GM19023 (cell line): Measurements from ENCODE around the gene PCP4.
"Not testable (repeated sequence)": the region's sequence is repeated elsewhere in the genome, so short reads cannot be mapped to it uniquely, and the experiment has no call there.

Source experiments
- ATAC-seq: cut with Tn5 transposase; IDR thresholded peaks from one replicate; pipeline ENCODE4 v1.9.1; 2021; ENCODE audit warnings: mild to moderate bottlenecking, moderate library complexity; ENCODE audit not compliant: unreplicated experiment

PCP4 gene

DNA sequence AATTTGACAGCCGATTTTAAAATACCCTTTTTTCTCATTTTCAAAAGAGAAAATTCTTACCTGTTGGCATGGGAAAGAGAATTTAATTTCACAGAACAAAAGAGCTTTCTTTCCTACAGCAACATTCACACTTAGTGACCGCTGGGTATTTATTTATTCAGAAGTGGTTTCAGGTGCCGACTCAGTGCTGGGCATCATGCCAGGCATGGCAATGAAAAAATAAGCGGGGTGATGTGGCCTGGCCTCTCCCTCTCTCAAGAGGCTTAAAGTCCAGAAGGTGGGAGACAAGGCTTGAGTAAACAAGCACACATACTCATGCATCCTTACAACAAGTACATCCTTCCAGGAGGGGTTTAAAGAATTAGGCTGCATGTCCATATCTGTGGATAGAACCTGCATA is 4.1 kb upstream of the PCP4 start:
- no peak for ATAC-seq

DNA sequence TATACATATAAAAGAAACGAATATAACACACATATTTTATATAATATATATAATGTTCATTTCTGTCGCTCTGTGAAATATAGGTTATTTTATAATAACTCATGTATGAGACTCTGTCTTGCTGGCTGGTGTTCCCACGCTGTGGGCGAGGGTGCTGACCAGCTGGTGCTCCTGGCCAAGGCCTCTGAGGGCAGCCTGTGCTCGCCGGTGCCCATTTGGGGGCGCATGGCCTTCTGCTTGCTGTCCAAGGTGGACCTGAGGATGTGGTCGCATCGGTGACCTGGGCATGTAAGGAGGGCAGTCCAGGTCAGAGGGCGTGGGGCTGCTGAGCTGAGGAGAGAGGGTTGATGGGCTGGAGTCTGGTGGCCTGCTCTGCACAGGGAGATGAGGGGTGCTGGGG is 1.1 kb upstream of the PCP4 start:
- ATAC-seq: no peak

DNA sequence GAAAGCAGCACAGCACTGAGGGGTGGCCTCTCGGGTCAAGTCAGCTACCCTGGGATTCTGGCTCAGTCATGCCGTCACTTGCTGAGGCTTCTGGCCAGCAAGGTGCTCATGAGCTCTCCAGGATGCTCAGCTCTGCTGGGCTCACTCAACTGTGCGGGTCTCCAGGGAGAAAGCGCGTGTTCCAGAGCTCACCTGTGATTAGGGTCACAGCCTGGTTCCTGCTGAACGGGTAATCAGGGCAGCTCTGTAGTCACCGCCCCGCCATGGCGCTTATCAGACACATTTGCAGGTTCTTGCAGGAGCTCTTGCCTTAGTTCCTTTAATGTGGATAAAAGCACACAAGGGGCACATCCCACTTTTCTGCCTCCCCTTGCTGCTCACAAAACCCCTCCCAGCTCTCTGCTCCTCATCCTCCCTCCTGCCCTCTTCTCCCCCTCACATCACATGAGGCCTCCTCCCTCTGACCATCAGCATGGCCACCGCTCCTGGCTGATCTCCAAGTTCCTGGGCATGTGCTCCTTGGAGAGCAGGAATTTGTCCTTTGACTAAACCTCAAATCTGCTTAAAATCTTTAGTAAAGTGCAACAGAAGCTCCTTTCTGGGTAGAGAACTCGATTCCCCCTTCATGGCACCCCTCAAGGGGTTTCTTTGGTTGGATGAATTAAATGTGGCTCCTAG is 2.0 kb downstream of the PCP4 start:
- no peak for ATAC-seq

DNA sequence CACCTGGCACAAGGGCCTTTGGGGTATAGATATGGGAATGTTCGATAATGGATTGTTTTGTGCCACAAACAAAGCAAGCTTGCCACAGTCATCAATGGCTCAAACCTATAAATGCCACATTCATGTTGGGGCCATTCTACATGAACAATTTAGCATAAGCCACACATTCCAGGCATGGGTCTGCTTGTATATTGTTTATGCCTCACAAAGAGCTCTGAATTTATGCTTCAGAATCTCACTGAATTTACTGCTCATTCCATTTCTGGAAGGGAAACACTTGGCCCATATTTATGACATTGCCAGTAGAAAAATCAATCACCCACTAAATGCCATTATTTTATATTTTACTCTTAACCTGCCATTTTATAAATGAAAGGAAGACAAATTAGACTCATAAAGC is 6.4 kb downstream of the PCP4 start:
- ATAC-seq: no peak

DNA sequence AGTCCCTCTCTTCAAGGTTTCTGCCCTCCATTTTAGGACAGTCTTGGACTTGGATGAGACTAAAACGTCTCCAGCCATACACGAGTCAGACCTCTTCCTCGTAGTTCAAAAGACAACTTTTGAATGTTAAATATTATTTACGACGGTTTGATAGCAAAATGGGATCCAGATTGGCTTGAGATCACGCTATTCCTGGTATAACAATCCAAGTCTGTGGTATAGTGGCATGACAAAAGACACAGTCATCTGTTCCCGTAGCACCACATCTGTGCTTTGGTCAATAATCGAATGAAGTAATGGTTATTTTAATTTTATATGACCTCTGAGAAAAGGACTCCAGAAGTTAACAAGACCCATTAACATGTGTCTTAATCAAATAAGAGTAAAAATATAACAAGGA is 7.0 kb downstream of the PCP4 start:
- no peak for ATAC-seq

DNA sequence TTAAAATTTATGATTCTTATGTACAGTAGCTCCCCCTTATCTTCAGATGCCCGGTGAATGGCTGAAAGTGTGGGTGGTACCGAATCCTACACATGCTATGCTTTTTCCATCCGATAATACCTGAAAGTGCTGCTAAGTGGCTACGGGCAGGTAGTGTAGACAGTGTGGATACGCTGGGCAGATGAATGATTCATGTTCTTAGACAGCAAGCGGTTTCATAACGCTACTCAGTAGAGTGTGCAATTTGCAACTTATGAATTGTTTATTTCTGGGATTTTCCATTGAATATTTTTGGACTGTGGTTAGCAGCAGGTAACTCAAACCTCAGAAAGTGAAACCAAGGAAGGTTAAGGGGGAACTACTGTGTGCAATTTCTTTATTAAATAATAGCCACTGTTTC is 7.5 kb downstream of the PCP4 start:
- ATAC-seq: no peak

DNA sequence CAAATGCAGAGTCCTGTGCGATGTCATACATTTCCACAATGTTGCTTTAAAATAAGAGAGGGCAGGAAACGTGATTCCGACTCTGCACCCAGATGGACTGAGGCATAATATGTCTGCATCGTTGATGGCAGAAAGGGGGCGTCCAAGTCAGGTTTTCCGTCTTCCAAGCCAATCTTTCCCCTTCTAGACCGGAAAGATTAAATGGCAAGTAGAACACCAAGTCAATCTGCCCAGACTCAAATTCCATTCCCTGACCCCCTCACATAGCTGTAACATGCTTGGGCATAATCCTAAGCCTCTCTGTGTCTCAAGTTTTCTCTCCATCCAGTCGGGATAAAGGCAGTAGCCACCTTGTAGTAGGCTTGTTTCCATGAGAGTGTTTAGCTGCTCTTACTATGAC is 14.4 kb downstream of the PCP4 start:
- ATAC-seq: no peak

DNA sequence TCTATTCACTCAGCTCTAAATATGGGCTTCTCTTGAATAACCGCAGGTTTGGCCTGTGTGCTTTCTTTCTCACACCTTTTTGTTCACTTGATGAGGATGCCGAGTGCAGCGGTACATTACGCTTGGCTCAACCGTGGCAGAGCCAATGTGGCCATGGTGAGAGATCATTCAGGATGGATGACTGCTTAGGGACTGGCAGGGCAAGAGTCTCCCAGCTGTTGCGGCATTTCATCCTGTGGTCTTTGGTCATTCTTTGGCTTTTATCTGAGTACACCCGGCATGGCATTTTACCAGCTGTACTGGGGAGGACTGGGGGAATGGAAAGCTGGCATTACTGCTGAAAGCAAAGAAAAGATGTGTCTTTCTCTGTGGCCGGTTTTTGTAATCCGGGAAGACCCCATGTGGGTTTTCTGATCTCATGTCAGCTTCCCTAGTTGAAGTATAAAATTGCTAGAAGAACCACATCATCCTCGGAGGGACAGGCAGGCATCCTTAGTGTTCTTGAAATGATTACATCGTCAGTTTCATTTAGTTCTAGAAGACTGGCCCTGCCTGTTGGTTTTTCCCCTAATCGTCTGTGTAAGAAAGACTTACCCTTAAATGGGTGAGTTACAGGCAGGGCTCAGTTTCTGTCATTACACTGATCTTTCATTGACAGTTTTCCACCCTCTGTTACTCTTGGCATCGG is 15.1 kb downstream of the PCP4 start:
- no peak for ATAC-seq

DNA sequence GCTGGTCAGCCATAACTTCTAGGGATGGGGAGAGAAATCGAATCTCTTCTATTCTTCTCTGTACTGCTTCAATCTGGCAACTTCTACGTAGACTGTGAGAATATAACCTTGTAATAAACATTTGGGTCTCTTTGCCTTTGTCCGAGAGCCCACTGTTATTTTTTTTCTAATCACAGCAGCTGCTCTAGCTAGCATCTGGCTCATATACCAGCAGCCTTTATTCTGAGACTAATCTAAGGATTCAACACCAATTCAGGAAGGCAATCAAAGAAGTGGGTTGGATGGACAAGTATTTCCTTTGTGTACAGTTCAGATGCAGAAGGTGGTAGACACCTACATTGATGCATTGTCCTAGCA is 15.6 kb downstream of the PCP4 start:
- ATAC-seq: no peak

DNA sequence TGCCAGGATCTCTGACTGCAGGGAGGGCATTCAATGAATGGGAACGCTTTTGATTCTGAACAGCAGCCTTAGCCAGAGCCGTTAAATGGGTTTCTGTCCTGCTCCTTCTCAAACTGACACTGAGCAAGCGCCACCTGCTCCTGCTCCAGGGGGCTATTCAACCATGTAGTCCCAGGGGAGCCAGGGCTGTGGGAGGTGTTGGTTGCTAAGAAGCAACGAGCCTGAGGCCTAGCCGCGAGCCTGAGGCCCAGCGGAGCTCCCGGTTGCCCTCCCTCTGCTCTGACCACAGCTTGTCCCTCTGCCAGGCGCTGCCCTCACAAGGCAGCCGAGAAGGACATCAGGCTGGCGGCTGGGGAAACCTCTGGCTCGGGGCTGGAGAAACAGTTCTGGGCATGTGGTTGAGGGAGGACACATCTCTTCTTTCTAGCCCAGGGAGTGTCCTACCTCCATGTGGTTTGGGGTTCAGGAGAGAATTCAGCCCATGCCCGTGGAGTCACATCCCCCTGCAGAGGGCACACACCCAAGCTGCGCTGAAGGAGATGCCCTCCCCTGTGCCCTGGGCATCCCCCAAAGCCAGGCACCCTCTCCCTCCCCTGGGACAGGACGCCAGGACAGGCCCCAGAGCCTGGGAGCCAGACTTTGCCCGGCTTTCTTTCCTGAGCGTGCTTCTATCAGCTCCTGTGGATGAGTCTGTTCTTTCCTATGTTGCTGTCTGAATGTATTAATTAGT is 18.0 kb downstream of the PCP4 start:
- ATAC-seq: no peak

DNA sequence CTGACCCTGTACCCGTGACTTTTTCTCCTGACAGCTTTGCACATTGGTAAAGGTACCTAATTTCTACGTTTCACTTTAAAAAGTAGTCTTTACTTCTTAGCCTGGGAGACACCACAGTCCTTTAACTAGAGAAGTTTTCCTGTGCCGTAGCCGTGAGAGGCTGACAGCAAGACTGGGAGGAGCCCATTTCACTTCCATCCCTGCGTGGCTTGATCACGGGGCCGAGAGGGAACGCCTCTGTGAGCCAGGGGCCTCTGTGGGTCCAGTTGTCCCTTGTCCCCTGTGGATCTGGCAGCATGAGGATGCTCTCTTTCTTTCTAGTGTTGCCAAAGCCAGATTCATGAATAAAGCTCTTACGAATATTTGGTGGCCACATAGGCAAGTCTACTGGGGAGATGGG is 21.6 kb downstream of the PCP4 start:
- ATAC-seq: no peak

DNA sequence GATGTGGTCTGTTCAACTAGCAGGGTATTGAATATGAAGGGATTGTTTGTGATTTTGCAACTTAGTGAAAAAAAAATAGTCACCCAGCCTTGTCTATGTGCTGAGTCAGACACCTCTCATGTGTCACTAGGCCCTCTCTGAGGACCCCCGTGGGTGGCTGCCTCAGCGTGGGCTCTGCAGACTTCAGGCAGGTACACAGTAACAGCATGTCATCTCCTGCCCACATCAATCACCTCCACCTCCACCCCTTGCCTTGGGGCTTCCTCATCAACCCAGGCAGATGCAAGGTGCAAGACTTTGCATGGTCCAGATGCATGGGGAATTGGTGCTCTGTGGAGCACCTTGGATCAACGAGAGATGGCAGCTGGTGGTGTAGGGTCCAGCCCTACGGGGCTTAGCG is 23.9 kb downstream of the PCP4 start:
- no peak for ATAC-seq

DNA sequence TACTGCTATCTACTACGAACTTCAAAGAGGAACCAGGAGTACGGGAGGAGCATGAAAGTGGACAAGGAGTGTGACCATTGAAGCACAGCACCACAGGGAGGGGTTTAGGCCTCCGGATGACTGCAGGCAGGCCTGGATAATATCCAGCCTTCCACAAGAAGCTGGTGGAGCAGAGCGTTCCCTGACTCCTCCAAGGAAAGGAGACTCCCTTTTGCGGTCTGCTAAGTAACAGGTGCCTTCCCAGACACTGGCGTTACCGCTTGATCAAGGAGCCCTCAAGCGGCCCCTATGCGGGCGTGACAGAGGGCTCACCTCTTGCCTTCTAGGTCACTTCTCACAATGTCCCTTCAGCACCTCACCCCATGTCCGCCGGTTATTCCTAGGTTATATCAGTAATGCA is 24.6 kb downstream of the PCP4 start:
- not testable (repeated sequence) for ATAC-seq

DNA sequence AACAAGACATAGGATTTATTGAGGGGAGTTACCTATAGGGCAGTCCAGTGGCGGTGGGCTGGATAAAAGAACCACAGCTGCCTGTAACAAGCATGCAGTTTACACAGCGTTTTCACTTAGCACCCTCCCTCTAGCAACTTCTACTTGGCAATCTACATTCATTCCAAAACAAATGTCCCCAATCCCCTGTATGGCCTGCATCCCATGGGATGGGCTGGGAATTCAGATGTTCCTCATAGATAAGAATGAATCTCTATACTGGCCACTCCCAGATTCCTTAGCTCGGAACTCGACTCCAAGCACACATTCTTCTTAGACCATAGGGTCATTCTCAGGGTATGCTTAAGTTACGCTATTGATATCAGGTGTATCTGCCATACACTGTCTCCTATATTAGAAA is 33.3 kb downstream of the PCP4 start:
- no peak for ATAC-seq

DNA sequence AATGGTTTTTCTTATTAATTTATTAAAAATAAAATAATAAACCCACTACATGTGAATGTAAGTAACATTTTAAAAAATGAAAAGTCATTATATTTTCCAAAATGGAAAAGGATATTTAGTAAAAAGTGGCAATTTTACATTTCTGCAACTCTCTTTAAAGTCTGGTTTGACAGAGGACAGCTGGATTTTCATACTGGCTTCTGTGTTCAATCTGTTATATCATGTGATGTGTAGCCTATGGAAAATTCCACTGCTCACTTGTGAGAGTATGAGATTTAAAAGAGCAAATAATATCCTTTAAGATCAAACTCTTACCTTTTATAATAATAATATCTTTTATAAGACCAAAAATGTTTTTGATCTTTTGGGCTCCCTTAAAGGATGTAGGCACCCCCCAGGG is 33.7 kb downstream of the PCP4 start:
- ATAC-seq: no peak

DNA sequence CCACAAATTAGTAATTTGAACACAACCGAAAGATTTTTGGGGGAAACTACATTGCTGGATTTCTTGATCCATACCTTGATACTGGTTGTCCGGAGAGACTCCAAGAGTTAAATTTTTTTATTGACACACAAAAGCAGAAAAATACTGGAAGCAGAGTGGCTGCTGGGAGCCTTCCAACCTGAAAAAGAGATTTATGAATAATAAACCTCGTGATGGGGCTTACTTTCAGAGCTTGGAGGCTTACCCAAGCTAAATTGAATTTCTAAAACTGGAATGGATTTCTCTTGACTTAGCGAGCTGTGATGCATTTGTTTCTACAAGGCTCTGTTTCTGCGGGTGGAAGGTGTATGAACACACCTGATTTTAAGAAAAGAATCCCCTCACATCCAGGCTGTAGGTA is 35.7 kb downstream of the PCP4 start:
- ATAC-seq: no peak

DNA sequence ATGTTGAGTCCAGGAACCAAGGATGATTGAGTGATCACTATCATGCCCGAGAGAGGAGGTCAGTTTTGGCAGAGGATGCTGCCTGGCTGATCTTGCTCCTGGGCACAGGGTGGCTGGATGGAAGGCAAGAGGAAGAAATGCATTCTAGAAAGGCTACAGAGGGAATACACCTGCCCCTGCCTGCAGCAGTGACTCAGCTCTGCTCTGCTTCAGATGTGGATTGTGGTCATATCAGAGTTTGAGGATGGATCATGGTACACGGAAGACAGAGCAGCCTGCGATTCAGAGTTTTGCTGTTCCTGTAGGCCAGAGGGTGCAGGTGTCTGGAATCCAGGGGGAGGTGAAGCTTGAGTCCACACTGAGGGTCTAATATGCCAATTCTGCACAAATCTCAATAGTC is 37.2 kb downstream of the PCP4 start:
- ATAC-seq: no peak

DNA sequence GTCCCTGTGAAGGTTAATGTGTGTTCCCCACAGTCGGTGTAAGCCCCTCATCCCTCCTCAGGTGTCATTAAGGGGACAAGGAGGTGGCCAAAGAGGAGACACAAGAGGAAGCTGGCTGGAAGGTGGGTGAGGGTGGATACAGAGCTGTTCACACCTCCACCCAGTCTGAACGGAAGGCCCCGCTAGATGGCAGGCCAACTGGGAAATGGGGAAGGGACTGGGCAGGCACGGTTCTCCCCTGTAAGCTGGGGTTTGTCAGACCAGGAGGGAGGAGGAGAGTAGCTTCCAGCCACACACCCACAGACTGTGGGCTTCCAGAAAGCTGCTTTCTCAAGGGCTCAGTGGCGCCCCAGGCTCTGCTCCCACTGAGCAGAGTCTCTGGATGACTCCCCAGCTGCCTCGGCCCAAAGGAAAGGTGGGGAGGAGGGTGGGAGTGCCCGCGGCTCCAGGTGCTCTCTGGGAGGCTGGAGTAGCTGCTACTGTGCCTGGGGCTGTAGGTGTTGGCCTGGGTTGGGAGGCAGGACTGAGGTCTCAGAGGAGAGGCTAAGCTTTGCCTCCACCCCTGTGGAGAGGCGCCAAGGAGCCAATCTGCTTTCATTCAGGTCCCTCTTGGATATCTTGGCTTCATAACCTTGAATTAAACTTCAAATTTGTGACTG is 41.2 kb downstream of the PCP4 start:
- ATAC-seq: no peak

DNA sequence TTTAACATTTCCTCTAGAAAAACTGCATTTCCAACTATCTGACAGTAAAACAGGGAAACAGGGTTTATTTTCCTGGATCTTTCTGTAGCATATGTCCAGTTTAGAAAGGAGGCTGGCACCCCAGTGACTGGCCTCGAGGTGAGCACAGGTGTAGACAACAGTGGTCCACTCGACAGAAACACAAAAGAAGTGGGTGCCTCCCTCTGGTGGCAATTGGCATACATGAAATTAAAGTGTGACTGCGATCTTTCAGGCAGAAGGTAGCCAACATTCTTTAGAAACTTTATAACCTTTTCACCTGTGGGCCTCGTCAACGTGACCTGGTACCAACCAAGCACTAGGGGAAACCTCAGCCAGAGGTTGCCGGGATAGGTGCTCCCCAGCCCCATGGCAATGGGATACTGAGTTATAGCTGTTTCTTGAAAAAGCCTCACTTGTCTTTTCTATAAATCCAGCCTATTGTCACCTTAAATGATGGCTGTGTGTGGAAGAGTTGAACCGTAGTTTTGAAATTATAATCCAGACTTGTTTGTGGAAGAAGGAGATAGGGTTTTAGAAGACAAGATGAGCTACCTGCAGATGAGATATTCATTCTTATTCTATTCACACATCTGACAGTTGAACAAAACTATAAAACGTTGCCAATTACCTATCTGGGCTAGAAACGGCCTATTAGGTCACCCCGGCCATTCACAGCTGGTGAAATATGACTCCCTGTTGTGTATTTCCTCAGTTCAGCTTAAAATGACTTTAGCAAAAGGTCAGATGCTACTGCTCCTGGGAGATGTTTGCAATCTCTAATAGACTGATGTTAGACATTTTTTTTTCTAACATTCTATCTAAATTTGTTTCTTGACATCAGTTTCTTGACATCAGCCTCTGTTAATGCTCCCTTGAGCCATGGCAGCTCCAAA is 44.3 kb downstream of the PCP4 start:
- no peak for ATAC-seq

DNA sequence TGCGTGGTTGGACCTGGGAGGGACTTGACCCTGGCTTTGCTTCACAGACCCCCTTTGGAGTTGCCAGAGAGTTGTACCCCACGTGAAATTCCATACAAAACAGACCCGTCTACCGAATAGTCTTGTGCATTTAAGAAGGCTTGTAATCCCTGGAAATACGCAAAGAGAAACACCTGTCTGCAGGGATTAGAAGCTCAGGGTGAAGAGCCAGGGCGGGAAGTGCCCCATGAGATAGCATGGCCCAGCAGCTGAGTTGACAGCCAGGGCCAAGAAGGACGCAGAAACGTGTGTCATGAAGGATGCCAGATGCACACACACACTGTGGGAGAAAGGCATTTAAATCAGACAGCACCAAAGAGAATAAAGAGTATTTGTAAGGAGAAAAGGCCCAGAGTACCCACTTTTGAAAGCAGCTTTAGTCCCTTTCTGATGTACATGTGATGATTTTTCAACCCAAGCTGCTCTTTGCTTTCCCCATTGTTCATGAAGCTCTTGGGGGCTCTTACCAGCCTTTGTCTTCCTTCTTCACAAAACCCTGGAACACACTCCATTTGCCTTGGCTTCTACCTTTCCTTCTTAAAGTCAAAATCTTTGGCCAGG is 46.6 kb downstream of the PCP4 start:
- ATAC-seq: no peak
